ENCODE measurements around the gene HMX1. TPM values are rescaled to one million over a fixed set of nuclear protein-coding genes. Genes with fewer than 3 reads are reported as not detected.

Gene HMX1
- total and polyA plus RNA-seq, 2 donors (not counting 1 experiment from before 2014, with no cell fraction given): not detected

DNA sequence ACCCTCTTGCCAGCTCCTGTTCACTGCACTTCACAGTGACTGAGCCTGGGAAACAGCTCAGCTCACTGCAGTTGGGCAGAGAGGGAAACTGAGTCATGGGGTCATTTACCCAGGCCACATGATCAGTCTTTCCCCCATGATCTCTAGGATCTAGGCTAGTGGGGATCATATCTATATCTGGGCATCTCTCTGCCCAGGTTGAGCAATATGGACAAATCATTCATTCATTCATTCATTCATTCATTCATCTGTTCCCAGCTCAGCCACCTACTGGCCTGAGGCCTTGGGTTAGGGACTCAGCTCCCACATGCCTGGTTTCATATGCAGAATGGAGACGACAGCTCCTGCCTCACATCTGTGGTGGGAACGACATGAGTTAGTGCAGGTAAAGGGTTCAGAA lies 45.3 kb upstream of the HMX1 start:
- Histone ChIP-seq H3K79me2 (ENCODE audit: control insufficient read depth, insufficient read depth, low read length) (no peaks in the 10 kb centered on the region), H3K36me3 (replicated peaks in 1 of 2; ENCODE audit: control extremely low read depth in 1 of 2, control insufficient read depth in 1 of 2, extremely low read depth in 1 of 2, insufficient read depth in 2 of 2, low read length in 1 of 2) (no peaks in the 10 kb centered on the region), H3K4me3 (ENCODE audit: control extremely low read depth in 1 of 5, extremely low read depth in 1 of 5, insufficient read depth in 1 of 5, low read depth in 2 of 5, low read length in 4 of 5) (no peak overlapping the region), H2AFZ (ENCODE audit: insufficient read depth, low read depth, low read length, poor library complexity, severe bottlenecking) (no peak overlapping the region), H3K27me3 (replicated peaks in 1 of 4; ENCODE audit: control extremely low read depth in 1 of 4, control insufficient read depth in 3 of 4, insufficient read depth in 4 of 4, low read length in 3 of 4) (peaks cover 0 to 2% (median 0%) of the 10 kb centered on the region in 4 experiments), H3K9me3 (ENCODE audit: control extremely low read depth in 1 of 3, control insufficient read depth in 2 of 3, insufficient read depth in 1 of 3, low read length in 2 of 3) (peaks cover 0 to 3% (median 0%) of the 10 kb centered on the region in 3 donors), H3K4me1 (ENCODE audit: control insufficient read depth in 2 of 2, insufficient read depth in 2 of 2, low read length in 2 of 2) (no peaks in the 10 kb centered on the region), H3K4me2 (replicated peaks; ENCODE audit: low read depth, low read length, poor library complexity, severe bottlenecking) (no peak overlapping the region), H3K27ac (ENCODE audit: low read length in 2 of 2) (no peak overlapping the region), H4K20me1 (ENCODE audit: control insufficient read depth, insufficient read depth, low read length, poor library complexity, severe bottlenecking) (no peaks in the 10 kb centered on the region), H3K9ac (ENCODE audit: low read length) (no peak overlapping the region)
- DNase-seq (no peak), ATAC-seq (ENCODE audit: low read depth) (no peak)
- H3K27ac Mint-ChIP-seq: no peak overlapping the region
- POLR2A ChIA-PET: no interaction called here
- no peaks in the 10 kb centered on the region for H3K9me3 Mint-ChIP-seq (ENCODE audit: insufficient read depth)
- intact Hi-C loops (cut with micrococcal nuclease): no loop called here
- H3K27me3 Mint-ChIP-seq: peaks cover under 1% of the 10 kb centered on the region
- CTCF ChIA-PET: interaction anchor here (1.0 kb wide), 2 partner anchors 12 to 1113 kb away, joined by 3 read pairs; no protein-coding TSS in a partner anchor
- H3K4me3 Mint-ChIP-seq: no peak overlapping the region
- TF ChIP-seq, protein P1, sequence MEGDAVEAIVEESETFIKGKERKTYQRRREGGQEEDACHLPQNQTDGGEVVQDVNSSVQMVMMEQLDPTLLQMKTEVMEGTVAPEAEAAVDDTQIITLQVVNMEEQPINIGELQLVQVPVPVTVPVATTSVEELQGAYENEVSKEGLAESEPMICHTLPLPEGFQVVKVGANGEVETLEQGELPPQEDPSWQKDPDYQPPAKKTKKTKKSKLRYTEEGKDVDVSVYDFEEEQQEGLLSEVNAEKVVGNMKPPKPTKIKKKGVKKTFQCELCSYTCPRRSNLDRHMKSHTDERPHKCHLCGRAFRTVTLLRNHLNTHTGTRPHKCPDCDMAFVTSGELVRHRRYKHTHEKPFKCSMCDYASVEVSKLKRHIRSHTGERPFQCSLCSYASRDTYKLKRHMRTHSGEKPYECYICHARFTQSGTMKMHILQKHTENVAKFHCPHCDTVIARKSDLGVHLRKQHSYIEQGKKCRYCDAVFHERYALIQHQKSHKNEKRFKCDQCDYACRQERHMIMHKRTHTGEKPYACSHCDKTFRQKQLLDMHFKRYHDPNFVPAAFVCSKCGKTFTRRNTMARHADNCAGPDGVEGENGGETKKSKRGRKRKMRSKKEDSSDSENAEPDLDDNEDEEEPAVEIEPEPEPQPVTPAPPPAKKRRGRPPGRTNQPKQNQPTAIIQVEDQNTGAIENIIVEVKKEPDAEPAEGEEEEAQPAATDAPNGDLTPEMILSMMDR (IDR thresholded peaks at IDR 0.05): no peak
- no peak for TF ChIP-seq EZH2 (IDR thresholded peaks at IDR 0.05; ENCODE audit: borderline replicate concordance, insufficient read depth, low read depth, low read length, poor library complexity, severe bottlenecking)
- no peaks in the 10 kb centered on the region for H3K4me1 Mint-ChIP-seq
- WGBS (ENCODE audit: insufficient coverage): 84% methylated on average over 2 of the region's 2 CpGs

DNA sequence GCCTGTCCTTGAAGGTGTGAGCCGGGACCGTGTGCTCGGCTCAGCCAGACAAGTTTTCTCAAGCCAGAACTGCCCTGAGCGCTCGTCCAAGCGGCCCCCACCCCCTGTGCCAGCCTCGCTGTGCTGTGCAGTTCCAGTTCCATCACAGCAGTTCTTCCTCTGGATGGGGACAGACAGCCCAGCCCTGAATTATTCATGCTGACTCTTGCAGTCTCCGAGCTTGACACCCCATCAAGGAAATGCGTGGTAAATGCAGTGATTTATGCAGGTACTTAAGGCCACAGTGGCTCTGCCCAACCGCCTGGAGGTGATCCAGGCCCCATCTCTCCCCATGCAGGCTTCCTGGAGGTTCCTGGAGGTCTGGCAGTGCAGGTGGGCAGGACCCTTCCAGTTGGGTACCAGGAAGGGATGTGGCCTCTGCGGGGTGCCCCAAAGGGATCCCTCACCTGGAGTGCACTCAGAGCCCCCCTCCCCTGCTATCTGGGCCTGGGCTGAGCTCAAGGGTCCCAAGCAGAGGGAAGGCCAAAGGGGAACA lies 44.8 kb upstream of the HMX1 start:
- no peaks in the 10 kb centered on the region for H4K20me1 ChIP-seq (ENCODE audit: control insufficient read depth, insufficient read depth, low read length, poor library complexity, severe bottlenecking)
- Mint-ChIP-seq H3K4me1 (no peaks in the 10 kb centered on the region), H3K27me3 (no peaks in the 10 kb centered on the region), H3K4me3 (no peak overlapping the region), H3K27ac (no peak overlapping the region), H3K9me3 (ENCODE audit: insufficient read depth) (no peaks in the 10 kb centered on the region)
- H3K4me1 ChIP-seq (ENCODE audit: control insufficient read depth in 2 of 2, insufficient read depth in 2 of 2, low read length in 2 of 2): no peaks in the 10 kb centered on the region
- H3K79me2 ChIP-seq (ENCODE audit: control insufficient read depth, insufficient read depth, low read length): no peaks in the 10 kb centered on the region
- TF ChIP-seq EZH2 (IDR thresholded peaks at IDR 0.05; ENCODE audit: borderline replicate concordance, insufficient read depth, low read depth, low read length, poor library complexity, severe bottlenecking): no peak
- no peak overlapping the region for H3K4me3 ChIP-seq (ENCODE audit: control extremely low read depth in 1 of 5, extremely low read depth in 1 of 5, insufficient read depth in 1 of 5, low read depth in 2 of 5, low read length in 4 of 5)
- H3K9me3 ChIP-seq (ENCODE audit: control extremely low read depth in 1 of 3, control insufficient read depth in 2 of 3, insufficient read depth in 1 of 3, low read length in 2 of 3): peaks cover 0 to 3% (median 0%) of the 10 kb centered on the region in 3 donors
- H3K36me3 ChIP-seq (replicated peaks in 1 of 2; ENCODE audit: control extremely low read depth in 1 of 2, control insufficient read depth in 1 of 2, extremely low read depth in 1 of 2, insufficient read depth in 2 of 2, low read length in 1 of 2): no peaks in the 10 kb centered on the region
- ChIA-PET CTCF (no interaction called here), POLR2A (no interaction called here)
- H3K27me3 ChIP-seq (replicated peaks in 1 of 4; ENCODE audit: control extremely low read depth in 1 of 4, control insufficient read depth in 3 of 4, insufficient read depth in 4 of 4, low read length in 3 of 4): peaks cover 0 to 2% (median 0%) of the 10 kb centered on the region in 4 experiments
- ATAC-seq (ENCODE audit: low read depth): no peak
- no peak overlapping the region for H3K27ac ChIP-seq (ENCODE audit: low read length in 2 of 2)
- H2AFZ ChIP-seq (ENCODE audit: insufficient read depth, low read depth, low read length, poor library complexity, severe bottlenecking): no peak overlapping the region
- H3K9ac ChIP-seq (ENCODE audit: low read length): no peak overlapping the region
- intact Hi-C loops (cut with micrococcal nuclease): no loop called here
- DNase-seq: no peak
- 40% methylated on average over 11 of the region's 11 CpGs for WGBS (ENCODE audit: insufficient coverage)
- H3K4me2 ChIP-seq (replicated peaks; ENCODE audit: low read depth, low read length, poor library complexity, severe bottlenecking): no peak overlapping the region

Measured in B cell (primary cell).